Neutrophil (primary cell): ENCODE data around the gene FLT1.

ENCODE experiments used
- H3K27ac ChIP-seq: fragments of 200-600 bp; sonication (generic); 2 replicates; pipeline ENCODE4 v1.5.1; 2016; ENCODE audit warnings: mild to moderate bottlenecking, moderate library complexity
- H3K27me3 ChIP-seq: fragments of 200-600 bp; sonication (generic); 2 replicates; pipeline ENCODE4 v1.6.0; 2016; ENCODE audit warnings: mild to moderate bottlenecking
- H3K36me3 ChIP-seq: fragments of 200-600 bp; sonication (generic); 2 replicates; pipeline ENCODE4 v1.5.1; 2017
- H3K4me1 ChIP-seq, 2 experiments: fragments of 200-600 bp in 1 of 2; sonication (generic) in 1 of 2; 1 replicate in 1 of 2; 2 replicates in 1 of 2; pipeline versions ENCODE4 v1.5.1 to v1.6.1; 2013 to 2016; ENCODE audit warnings: low read depth in 1 of 2, low read length in 1 of 2, mild to moderate bottlenecking in 1 of 2, moderate library complexity in 1 of 2; ENCODE audit not compliant: control insufficient read depth in 1 of 2, insufficient read depth in 1 of 2
- H3K4me3 ChIP-seq, 2 experiments: fragments of 200-600 bp in 1 of 2; sonication (generic) in 1 of 2; 1 replicate in 1 of 2; 2 replicates in 1 of 2; pipeline ENCODE4 v1.5.1; 2013 to 2016; ENCODE audit warnings: low read depth in 1 of 2, low read length in 1 of 2, mild to moderate bottlenecking in 1 of 2, moderate library complexity in 1 of 2
- H3K9me3 ChIP-seq: fragments of 200-600 bp; sonication (generic); 2 replicates; pipeline ENCODE4 v1.5.1; 2016
- CTCF ChIP-seq: fragments of 200-600 bp; sonication (generic); IDR thresholded peaks from 2 replicates; pipeline ENCODE4 v1.5.1; 2016; ENCODE audit warnings: antibody characterized with exemption

The FLT1 gene

GRCh38 chr13:28468023-28468915 is 26.7 kb downstream of the FLT1 start:
- peak overlapping the region in 1 of 2 experiments; percentile 16 for H3K4me3 ChIP-seq
- peak overlapping the region; percentile 88 for H3K27ac ChIP-seq
- H3K36me3 ChIP-seq = no peaks in the 10 kb centered on the region
- no peaks in the 10 kb centered on the region for H3K9me3 ChIP-seq
- peaks cover 66% of the 10 kb centered on the region for H3K27me3 ChIP-seq
- no peak for TF ChIP-seq CTCF
- peaks cover 47 to 48% of the 10 kb centered on the region in 2 experiments for H3K4me1 ChIP-seq

GRCh38 chr13:28467034-28467433 is 27.9 kb downstream of the FLT1 start:
- peaks cover 70% of the 10 kb centered on the region for H3K27me3 ChIP-seq
- no peak for TF ChIP-seq CTCF
- H3K27ac ChIP-seq = peak overlapping the region; percentile 35
- H3K4me3 ChIP-seq = peak overlapping the region in 1 of 2 experiments; percentile 16
- no peaks in the 10 kb centered on the region for H3K36me3 ChIP-seq
- H3K9me3 ChIP-seq = no peaks in the 10 kb centered on the region
- peaks cover 46 to 48% of the 10 kb centered on the region in 2 experiments for H3K4me1 ChIP-seq

GRCh38 chr13:28466151-28466550 is 28.8 kb downstream of the FLT1 start:
- TF ChIP-seq CTCF = no peak
- Histone ChIP-seq H3K9me3 (no peaks in the 10 kb centered on the region), H3K27me3 (peaks cover 68% of the 10 kb centered on the region), H3K36me3 (no peaks in the 10 kb centered on the region), H3K27ac (no peak overlapping the region), H3K4me3 (no peak overlapping the region), H3K4me1 (peaks cover 38 to 41% of the 10 kb centered on the region in 2 experiments)

- H3K27ac ChIP-seq = no peak overlapping the region
- no peak overlapping the region for H3K4me3 ChIP-seq
- peaks cover 66% of the 10 kb centered on the region for H3K27me3 ChIP-seq
- H3K36me3 ChIP-seq = no peaks in the 10 kb centered on the region
- peaks cover 28 to 30% of the 10 kb centered on the region in 2 experiments for H3K4me1 ChIP-seq
- H3K9me3 ChIP-seq = no peaks in the 10 kb centered on the region
- TF ChIP-seq CTCF = no peak
These were observed 30.0 kb downstream of the FLT1 start for GRCh38 chr13:28464861-28465460.

GRCh38 chr13:28463481-28463880 is 31.4 kb downstream of the FLT1 start:
- Histone ChIP-seq H3K4me1 (peaks cover 17 to 20% of the 10 kb centered on the region in 2 experiments), H3K4me3 (no peak overlapping the region), H3K9me3 (no peaks in the 10 kb centered on the region), H3K27ac (no peak overlapping the region), H3K27me3 (peaks cover 66% of the 10 kb centered on the region), H3K36me3 (no peaks in the 10 kb centered on the region)
- no peak for TF ChIP-seq CTCF
